Bronchial epithelial cell (primary cell): ENCODE data around the gene NMS. TPM values are rescaled to one million over a fixed set of nuclear protein-coding genes. Genes with fewer than 3 reads are reported as not detected.
"Not testable (repeated sequence)": the region's sequence is repeated elsewhere in the genome, so short reads cannot be mapped to it uniquely, and the experiment has no call there.

ENCODE experiments used
- DNase-seq: peaks from one replicate; pipeline ENCODE4 v3.0.0-alpha.2; 2010; ENCODE audit warnings: low read depth
- FAIRE-seq: peaks from 2 replicates; lab custom pipeline; 2011; peaks lifted over from hg19 to GRCh38; lab: Jason Lieb, UNC
- H3K27me3 ChIP-seq: 2 replicates; pipeline ENCODE4 v1.5.1; 2011; ENCODE audit warnings: low read length; ENCODE audit not compliant: control insufficient read depth, insufficient read depth
- H3K36me3 ChIP-seq: 2 replicates; pipeline ENCODE4 v1.5.1; 2011; ENCODE audit warnings: low read length; ENCODE audit not compliant: control insufficient read depth, insufficient read depth
- H3K4me3 ChIP-seq: 2 replicates; pipeline ENCODE4 v1.5.1; 2011; ENCODE audit warnings: mild to moderate bottlenecking, low read depth, low read length, control low read depth
- total RNA-seq: library from RNA; depleted of rRNA; stranded (reverse); fragments of >200 nt; gene quantifications from 2 replicates; pipeline ENCODE4 v1.2.1, GENCODE V29; 2014
- TF ChIP-seq, protein P1 (sequence below): IDR thresholded peaks from 2 replicates; pipeline ENCODE4 v1.5.1; 2011; ENCODE audit warnings: mild to moderate bottlenecking, moderate library complexity, low read length, control low read depth, inconsistent platforms; ENCODE audit not compliant: insufficient read depth, severe bottlenecking

NMS gene
- total RNA-seq, 1 donor from 2014 or later: not detected

DNA sequence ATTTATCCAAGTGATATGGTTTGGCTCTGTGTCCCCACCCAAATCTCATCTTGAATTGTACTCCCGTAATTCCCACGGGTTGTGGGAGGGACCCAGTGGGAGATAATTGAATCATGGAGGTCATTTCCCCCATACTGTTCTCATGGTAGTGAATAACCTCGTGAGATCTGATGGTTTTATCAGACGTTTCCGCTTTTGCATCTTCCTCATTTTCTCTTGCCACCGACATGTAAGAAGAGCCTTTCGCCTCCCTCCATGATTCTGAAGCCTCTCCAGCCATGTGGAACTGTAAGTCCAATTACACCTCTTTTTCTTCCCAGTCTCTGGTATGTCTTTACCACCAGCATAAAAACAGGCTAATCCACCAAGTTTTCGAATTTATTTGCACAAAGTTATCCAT lies 32.5 kb upstream of the NMS start:
- Histone ChIP-seq H3K4me3 (no peak overlapping the region), H3K27me3 (no peaks in the 10 kb centered on the region), H3K36me3 (no peaks in the 10 kb centered on the region)
- TF ChIP-seq, protein P1, sequence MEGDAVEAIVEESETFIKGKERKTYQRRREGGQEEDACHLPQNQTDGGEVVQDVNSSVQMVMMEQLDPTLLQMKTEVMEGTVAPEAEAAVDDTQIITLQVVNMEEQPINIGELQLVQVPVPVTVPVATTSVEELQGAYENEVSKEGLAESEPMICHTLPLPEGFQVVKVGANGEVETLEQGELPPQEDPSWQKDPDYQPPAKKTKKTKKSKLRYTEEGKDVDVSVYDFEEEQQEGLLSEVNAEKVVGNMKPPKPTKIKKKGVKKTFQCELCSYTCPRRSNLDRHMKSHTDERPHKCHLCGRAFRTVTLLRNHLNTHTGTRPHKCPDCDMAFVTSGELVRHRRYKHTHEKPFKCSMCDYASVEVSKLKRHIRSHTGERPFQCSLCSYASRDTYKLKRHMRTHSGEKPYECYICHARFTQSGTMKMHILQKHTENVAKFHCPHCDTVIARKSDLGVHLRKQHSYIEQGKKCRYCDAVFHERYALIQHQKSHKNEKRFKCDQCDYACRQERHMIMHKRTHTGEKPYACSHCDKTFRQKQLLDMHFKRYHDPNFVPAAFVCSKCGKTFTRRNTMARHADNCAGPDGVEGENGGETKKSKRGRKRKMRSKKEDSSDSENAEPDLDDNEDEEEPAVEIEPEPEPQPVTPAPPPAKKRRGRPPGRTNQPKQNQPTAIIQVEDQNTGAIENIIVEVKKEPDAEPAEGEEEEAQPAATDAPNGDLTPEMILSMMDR: no peak
- DNase-seq (no peak), FAIRE-seq (no peak)

DNA sequence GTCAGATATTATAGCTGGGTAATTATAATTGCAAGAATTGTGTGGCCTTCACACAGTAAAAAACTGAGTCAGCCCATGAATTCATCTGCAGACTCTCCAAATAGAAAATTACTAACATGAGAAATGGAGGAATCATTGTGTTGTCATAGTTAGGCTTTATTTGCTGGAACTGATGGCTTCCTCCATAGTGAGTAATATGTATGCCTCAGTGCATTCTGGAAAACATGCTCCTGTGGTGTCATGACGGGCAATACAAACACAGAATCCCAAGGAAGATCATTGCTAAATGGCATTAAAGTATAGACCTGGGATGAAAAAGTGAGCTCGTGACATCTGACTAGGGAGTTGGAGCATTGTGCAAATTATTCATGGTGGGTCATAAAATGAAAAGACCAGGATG lies 23.6 kb upstream of the NMS start:
- TF ChIP-seq, protein P1: no peak
- DNase-seq (peak; percentile 25), FAIRE-seq (no peak)
- Histone ChIP-seq H3K27me3 (no peaks in the 10 kb centered on the region), H3K36me3 (no peaks in the 10 kb centered on the region), H3K4me3 (no peak overlapping the region)

DNA sequence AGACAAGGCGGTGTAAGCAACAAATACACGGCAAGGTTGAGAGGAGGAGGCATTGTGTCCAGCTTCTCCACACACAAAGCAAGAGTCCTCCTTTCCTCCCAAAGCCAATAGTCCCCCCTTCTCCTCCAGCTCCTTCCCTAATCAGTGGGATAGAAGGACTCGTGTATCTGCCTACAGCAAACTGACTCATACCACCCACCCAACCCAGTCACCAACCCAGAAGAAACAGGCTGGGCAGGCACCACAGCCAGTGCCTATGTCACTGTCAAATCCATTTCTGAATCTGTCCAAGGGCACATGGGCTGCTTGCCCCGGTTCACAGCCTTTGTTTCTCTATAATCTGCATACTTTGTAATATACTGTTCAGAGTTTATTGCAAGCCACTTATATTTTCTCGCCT lies 19.2 kb upstream of the NMS start:
- DNase-seq (peak; percentile 10), FAIRE-seq (no peak)
- Histone ChIP-seq H3K27me3 (no peaks in the 10 kb centered on the region), H3K4me3 (no peak overlapping the region), H3K36me3 (no peaks in the 10 kb centered on the region)
- TF ChIP-seq, protein P1: no peak

DNA sequence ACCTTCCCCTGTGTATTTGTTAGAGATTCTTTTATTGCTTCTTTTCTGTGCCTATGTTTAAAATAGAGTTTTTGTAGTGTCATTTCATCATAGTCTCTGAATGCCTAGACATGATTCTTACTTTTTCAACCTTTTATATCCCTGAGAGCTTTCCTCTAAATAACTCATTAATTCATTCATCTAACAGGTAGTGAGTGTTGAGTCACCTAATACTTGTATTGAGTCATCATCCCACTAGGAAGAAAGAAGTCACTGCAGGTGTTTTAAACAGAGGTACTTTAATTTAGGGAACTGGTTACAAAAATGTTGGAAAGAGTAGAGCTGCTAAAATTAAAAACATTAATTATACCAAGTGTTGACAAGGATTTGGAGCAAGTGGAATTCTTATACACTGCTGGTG lies 18.5 kb upstream of the NMS start:
- H3K36me3 ChIP-seq: no peaks in the 10 kb centered on the region
- TF ChIP-seq, protein P1: no peak
- FAIRE-seq: no peak
- peak; percentile 70 for DNase-seq
- no peaks in the 10 kb centered on the region for H3K27me3 ChIP-seq
- no peak overlapping the region for H3K4me3 ChIP-seq

DNA sequence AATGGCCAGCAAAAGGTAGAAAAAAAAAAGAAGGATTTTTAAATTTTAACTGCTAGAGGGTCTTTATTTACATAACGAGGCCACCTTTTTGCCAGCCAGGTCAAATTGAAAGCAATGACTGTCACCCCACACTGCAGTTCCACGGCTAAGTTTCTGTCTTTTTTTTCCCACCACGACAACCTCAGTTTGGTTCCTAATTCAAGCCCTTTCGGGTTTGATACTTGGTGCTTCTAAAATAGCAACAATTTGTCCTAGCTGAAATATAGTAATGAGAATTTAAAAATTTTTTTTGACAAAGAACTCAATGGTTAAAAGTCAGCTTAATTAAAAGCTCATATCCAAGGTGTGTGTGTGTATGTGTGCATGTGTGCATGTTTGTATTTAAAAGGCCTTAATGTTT lies 16.4 kb upstream of the NMS start:
- H3K4me3 ChIP-seq: no peak overlapping the region
- no peaks in the 10 kb centered on the region for H3K27me3 ChIP-seq
- DNase-seq: no peak
- TF ChIP-seq, protein P1: no peak
- no peak for FAIRE-seq
- H3K36me3 ChIP-seq: no peaks in the 10 kb centered on the region

GRCh38 chr2:100456357-100456756 lies 13.9 kb upstream of the NMS start:
- not testable (repeated sequence) for FAIRE-seq, H3K4me3 ChIP-seq, H3K27me3 ChIP-seq, H3K36me3 ChIP-seq, DNase-seq
